Hypothalamus (tissue), 51 donors: ENCODE data around the gene PDE6B.
A peak's percentile ranks its signal among the peaks of the same experiment; 100 is the strongest.

ENCODE experiments used
- DNase-seq, 51 donors: peaks; one replicate each; lab custom pipeline; 2025; lab: John Stamatoyannopoulos, UW

Gene PDE6B

DNA sequence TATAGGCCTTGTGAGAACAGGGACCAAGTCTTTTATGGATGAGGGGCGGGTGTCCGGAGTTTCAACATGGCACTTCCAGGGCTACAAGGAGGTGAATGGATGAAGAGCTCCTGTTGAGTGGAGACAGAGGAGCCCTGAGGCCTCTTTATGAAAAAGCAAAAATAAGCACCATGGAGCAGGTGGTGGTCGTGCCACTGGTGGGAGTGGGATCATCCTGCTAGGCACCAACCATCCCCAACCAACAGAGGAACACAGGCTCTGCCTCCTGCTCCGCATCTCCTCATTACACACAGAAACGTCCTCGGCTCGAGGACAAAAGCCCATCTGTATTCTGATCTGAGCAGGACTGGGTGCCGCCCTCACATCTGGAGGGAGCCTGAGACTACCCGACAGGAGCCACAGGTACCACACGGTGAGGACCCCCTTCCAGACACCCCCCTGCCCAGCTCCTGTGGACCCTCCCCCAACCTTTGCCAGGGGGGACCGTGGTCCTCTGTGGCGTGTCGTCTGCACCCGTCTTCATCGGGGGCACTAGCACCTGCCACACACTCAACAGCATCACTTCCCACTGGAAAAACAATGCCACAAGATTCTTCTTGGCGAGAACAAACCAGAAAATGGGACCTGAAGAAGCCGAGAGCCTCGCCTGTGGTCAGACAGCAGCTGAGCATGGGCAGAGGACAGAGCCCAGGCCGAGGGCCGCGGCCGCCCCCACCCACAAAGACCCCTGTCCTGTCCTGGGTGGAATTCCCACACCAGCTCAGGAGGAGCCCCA, 3.9 kb upstream of the PDE6B start:
- no peak for DNase-seq

DNA sequence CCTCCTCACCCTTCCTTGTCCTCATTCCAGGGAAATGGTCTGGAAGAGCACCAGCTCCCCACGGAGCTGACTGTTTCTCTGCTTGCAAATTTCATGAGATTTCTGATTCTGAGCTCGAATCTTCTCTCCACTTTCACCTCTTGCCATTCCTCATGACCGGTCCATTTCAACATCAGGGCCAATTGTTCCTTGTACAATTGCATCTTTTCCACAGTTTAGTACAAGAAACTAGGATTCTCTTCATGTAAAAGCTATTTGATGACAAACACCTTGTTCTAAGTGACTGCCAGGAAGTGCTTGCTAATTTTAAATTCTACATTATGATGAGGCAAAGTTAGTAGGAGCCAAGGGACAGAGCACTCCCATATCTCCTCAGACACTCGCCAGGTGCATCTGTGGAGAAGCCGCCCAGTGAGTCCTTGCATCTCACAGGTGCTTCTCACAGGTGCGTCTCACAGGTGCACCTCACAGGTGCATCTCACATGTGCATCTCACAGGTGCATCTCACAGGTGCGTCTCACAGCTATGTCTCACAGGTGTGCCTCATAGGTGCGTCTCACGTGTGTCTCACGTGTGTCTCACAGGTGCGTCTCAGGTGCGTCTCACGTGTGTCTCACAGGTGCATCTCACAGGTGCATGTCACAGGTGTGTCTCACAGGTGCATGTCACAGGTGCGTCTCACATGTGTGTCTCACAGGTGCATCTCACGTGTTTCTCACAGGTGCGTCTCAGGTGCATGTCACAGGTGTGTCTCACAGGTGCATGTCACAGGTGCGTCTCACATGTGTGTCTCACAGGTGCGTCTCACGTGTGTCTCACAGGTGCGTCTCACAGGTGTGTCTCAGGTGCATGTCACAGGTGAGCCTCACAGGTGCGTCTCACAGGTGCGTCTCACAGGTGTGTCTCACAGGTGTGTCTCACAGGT, 3.0 kb upstream of the PDE6B start:
- peak in 1 of 51 donors; percentile 24 for DNase-seq

DNA sequence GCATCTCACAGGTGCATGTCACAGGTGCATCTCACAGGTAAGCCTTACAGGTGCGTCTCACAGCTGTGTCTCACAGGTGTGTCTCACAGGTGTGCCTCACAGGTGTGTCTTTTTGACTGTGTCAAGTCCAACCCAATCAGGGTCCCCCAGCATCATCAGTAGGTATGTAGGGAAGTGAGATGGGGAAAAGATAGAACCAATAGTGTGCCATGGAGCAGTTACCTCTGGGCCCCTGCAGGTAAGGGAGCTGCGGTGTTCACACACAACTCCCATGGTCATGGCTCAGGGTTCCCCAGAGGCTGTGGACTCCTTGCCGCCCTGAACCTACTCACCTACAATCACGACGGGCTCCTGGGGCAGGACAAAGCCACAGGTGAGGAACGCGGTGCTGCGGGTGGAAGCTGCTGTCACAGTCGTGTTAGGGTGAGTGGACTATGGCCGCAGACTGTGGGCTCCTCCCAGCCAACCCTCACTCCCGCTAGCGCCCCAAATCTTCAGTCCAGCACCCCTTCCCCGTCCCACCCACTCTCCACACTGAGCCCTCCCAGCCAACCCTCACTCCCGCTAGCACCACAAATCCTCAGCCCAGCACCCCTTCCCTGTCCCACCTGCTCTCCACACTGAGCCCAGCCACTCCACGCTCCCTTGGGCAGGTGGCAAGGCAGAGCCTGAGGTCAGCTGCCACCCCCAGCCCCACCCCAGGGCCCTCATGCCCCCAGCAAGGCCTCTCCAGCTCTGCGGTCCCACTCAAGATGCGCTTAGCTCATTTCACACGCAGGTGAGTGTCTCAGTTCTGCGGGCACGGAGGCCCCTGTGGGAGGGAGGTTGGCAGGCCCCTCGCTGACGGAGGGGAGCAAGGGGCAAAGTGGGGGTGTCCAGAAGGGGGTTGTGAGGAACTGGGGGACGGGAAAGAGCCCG, 2.1 kb upstream of the PDE6B start:
- no peak for DNase-seq

DNA sequence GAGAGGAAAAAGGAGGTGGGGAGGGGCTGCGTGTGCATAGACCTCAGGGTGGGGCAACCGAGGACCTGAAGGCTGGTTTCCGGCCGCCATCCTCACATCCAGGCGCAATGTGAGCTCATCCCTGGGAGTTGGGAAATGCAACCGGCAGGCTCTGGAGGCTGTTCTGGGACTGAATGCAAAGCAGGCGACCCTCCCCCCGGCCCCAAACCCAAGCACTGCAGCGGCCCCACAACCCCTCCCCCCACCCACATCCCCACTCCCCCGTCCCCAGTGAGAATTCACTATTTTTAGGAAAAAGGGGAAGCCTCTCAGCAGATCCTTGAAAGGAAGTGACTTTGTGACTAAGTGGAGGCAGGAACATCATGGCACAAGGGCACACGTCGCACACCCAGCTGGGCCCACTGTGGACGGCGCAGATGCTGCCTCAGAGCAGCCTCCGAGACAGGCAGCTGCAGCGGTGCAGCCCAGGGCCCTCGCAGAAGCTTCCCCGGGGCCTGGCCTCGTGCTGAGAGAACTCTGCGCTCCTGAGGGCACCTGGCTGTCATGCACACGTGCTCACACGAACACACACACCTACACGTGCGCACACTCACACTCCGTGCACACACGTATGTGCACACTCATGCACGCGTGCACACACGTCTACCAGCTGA, 1.3 kb upstream of the PDE6B start:
- DNase-seq = peak in 1 of 51 donors; percentile 20

DNA sequence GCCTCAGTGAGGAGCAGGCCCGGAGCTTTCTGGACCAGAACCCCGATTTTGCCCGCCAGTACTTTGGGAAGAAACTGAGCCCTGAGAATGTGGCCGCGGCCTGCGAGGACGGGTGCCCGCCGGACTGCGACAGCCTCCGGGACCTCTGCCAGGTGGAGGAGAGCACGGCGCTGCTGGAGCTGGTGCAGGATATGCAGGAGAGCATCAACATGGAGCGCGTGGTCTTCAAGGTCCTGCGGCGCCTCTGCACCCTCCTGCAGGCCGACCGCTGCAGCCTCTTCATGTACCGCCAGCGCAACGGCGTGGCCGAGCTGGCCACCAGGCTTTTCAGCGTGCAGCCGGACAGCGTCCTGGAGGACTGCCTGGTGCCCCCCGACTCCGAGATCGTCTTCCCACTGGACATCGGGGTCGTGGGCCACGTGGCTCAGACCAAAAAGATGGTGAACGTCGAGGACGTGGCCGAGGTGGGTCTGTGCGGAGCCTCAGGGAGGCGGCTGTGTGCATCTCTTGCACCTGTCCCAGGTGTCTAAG, 323 bp downstream of the PDE6B start:
- no peak for DNase-seq

DNA sequence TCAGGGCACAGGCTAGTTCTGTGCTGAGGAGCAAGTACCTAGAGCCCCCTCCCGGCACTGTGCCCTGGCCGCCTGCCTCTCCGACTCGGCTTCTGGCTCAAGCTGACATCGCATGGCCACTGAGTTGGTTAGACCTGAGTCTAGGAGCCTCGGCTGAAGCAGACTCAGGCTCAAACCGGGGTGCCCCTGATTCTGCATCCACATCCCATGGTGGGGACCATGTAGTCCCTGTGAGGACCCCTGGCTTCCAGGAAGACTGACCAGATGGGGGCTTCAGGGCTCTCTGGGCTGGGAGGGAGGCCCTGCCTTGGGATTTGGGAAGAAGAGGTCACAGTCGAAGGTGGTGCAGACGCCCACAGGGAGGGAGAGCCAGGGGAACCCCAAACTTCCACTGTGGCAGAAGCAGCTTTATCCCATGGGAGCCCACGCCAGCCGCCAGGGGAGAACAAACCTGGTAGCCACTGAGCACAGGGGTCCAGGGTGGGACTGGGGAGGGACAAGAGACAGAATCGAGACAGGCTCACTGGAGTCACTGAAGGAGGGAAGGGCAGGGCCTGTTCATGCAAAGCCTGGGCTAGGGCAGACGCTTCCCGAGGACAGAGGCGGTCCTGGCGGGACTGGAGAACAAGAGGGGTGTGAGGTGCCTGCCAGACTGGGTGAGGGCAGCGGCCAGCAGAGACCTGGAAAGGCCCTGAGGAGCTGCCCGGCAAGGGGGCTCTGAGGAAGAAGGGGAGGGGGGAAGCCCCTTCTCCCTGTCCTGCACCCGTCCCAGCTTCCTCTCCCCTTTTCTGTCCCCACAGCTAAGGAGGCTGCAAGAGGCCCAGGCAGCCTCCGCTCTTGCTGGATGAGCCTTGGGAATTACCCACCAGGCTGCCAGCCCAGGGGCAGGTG, 1.1 kb downstream of the PDE6B start:
- DNase-seq = no peak

DNA sequence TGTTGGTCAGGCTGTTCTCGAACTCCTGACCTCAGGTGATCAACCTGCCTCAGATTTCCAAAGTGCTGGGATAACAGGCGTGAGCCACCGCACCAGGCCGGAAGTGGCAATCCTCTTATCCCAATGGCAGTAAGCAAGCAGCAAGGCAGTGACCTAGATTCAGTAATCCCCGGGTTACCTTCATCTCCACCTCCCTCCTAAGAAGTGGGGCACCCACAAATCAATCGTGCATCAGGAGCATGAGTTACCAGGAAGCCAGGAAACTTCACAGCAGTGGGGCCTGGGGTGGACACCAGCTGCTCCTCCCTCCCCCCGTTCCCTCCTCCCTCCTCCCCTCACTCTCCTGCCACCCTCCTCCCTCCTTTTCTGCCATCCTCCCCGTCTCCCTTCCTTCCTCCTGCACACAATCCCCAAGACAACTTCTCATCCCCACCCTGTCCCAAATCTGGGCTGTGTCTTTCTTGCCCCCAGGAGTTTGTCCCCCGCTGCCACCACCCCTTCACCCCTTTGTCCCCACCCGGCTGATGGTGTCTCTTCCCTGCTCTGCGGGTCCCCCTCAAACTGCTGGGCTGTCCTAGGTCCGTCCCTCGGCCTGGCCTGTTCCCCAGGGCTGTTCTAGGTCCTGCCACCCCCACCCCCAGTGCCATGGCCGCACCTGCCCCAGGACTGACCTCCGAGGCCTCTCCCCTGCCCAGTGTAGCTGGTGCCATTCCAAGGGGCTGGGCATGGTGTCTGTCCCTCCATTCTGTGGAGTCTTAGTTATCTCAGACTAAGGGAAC, 2.2 kb downstream of the PDE6B start:
- DNase-seq = no peak

DNA sequence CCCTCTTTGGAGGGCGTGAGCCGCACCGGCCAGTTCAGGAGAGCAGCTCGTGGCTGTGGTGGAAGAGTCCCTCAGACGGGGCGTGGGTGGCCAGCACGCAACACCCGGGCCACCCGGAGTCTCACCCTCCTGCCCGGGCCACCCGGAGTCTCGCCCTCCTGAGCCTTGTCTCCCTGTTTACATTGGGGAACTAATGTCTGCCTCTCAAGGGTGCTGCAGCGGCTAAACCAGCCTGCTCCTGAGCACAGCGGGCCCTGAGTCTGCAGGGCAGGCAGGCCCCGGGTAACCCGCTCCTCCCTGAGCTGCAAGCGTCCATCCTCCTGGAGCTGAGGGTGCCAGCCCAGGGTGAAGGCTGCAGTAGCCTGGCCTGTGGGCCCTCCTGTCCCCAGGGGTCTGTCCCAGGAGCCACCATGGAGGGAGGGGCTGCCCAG, 3.0 kb downstream of the PDE6B start:
- DNase-seq = no peak

DNA sequence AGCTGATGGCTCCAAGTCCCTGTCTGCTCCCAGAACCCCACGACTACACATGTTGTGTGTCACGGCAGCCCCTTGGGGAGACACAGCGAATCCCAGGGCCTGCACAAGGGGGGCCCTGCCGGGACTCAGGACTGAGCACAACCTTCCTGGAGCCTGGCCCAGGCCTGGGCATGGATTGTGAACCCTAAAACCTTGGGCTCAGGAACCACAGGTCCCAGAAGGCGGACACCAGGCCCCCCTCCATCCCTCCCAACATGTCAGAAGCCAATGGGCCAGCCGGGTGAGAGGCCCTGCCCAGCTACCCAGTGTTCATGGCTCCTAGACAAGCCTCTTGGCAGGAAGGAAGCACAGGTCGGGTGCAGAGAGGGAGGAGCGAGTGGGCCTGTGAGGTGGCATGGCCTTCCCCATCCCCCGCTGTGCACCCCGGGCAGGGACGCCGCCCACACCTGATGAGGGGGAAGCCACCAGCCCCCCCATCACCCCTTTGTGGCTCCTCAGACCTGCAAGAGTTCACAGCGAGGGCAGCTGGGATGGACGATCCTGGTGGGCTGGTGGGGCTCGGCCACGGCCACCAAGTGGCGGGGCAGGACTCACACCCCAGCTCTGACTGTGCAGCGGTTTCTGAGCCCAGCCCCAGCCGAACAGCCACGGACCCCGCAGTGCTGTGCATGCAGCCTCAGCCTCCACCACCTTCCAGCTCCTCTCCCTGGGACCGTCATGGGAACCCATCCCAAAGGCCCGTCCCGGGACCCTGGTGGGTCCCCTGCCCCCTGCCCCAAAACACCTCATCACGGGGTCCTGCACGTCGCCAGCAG, 3.7 kb downstream of the PDE6B start:
- no peak for DNase-seq

DNA sequence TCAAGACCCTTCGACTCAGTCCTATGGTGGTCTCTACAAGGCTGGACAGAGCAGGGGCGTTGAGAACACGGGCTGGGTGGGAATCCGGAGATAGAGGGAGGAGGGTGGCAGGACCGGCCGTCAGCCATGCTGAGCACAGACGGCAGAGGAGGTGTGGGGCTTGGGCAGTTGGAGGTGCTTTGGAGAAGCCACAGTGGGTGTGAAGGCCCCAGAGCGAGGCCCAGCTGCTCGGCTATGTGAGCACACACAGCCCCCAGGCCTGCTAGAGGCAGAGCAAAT, 4.2 kb downstream of the PDE6B start:
- DNase-seq = no peak

DNA sequence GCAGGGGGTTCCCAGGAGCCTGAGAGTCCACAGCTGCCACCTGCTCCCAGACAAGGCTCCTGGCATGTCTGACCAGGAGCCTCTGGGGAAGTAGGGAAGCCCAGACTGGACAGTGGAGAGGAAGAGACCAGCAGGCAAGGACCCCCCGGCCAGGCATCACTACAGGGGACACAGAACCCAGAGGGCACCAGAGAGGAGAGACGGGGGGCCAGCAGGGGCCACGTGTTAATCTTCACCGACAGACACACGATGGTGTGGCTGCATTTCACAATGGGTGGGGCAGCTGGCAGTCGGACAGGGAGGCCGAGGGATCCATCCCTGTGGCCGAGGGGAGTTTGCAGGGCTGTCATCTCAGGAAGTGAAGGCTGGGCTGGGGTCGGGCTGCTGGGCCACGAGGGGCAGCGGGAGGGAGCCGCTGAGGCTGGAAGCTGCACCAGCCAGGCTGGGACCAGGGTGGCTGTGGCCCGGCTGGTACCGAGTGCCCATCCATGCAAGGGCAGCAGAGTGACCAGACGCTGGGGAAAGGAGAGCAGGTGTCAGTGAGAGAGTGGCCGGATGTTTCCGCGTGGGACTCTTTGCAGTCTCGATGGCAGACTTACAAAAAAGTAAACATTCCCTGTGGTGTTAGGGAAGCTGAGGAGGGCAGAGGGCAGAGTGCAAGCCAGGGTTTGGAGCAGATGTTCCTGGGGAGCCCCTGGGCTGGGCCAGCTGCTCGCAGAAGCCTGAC, 4.7 kb downstream of the PDE6B start:
- no peak for DNase-seq

DNA sequence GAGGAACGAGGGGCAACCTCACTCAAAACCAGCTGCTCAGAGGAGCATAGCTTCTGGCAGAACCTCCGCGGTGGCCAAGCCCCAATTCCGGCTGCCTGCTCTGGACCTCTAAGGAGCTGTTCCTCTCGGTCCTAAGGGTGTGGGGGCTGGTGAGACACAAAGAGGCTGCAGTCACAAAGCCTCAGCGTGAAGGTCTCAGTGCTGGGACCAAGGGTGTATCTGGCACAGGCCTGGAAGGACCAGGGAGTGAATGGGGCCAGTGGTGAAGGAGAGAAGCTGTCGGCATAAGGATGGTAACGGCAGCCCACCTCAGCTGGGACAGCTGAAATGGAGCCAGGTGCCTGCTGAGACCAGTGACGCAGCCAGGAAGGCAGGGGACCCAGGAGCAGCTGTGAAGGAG, 5.3 kb downstream of the PDE6B start:
- no peak for DNase-seq

DNA sequence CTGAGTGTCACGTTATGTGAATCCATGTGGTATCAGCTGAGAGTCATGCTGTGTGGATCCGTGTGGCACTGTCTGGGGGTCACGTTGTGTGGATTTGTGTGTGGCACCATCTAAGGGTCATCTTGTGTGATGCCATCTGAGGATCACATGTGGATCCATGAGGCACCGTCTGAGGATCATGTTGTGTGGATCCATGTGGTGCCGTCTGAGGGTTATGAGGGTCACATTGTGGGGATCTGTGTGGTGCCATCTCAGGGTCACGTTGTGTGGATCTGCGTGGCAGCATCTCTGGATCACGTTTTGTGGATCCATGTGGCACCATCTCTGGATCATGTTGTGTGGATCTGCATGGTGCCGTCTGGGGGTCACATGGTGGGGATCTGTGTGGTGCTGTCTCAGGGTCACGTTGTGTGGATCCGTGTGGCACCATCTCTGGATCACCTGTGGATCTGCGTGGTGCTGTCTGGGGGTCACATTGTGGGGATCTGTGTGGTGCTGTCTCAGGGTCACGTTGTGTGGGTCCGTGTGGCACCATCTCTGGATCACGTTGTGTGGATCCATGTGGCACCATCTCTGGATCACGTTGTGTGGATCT, 6.9 kb downstream of the PDE6B start:
- DNase-seq = no peak

DNA sequence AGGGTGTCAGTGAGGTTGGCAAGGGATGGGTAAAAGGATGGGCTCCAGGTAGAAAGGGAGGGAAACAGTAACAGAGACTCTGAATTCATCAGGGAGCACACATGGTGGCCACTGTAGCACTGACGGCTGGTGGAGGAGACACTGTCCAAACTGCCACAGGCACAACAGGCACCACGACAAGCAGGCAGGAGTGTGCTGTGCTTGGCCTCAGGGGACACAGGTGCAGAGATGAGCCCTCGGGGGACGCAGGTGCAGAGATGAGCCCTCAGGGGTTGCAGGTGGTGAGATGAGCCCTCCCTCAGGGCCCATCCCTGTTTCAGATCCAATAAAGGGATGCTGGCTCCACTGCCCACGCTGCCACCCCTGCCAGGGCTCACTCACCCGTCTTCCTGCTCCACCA, 7.6 kb downstream of the PDE6B start:
- no peak for DNase-seq

DNA sequence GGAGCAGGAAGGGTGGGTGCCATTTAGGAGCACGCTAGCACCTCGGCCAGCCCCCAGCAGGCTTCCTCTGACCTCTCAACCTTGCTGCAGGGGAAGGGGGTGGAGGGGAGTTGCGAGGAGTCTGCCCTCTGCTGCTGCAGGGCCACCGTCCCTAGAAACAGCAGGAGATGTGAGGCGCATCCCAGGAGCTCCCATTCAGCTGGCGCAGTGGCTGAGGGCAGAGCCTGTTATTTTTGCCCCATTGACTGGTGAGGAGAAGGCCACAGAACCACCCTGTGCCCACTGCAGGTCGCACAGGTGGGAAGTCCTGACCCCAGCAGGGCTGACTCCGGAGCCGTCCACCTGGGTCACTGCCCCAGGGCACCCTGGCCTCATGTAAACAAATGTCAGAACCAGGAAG, 8.0 kb downstream of the PDE6B start:
- no peak for DNase-seq

DNA sequence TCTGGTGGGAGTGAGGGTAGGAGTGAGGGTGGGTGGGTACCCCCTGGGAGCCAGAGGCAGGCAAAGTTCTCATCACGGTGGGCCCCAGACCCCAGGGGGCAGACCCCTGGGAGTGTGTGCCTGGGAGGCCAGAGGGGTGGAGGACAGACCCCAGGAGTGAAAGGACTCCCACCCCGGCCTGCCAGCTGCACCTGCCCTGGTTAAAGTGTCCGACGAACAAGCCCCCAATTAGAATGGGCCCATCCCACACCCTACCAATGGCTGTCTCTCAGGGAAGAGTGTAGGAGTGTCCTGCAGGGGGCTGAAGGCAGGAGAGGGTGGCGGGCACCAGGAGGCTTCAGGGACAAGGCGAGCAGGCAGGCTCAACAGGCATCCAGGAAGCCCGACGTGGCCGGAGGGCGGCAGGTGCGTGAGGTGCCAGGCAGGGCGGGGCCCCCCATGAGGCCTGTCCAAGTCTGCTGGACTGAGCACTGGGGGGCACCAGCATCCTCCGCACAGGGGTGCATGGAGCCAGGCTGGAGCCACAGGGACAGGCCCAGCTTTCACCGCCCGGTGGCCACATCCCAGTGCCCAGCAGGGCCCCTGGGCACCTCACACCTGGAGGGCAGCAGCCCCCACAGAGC, 8.7 kb downstream of the PDE6B start:
- no peak for DNase-seq
